Activated T-cell treated with anti-CD3 and anti-CD28 coated beads, Interleukin-2, amount 50 U/mL, for 24 hours (primary cell): ENCODE data around the gene MINDY4.

Source experiments
- DNase-seq: peaks from one replicate; pipeline ENCODE4 v3.0.0-alpha.2; 2020
- H3K27ac Mint-ChIP-seq: 2 replicates; pipeline ENCODE4 v1.8.0; 2020; ENCODE audit warnings: mild to moderate bottlenecking, mixed read lengths
- H3K27me3 Mint-ChIP-seq: 2 replicates; pipeline ENCODE4 v1.8.0; 2020; ENCODE audit warnings: mixed read lengths
- H3K36me3 Mint-ChIP-seq: 2 replicates; pipeline ENCODE4 v1.8.0; 2020; ENCODE audit warnings: low read depth, mixed read lengths
- H3K4me1 Mint-ChIP-seq: 2 replicates; pipeline ENCODE4 v1.8.0; 2020; ENCODE audit warnings: low read depth, mixed read lengths
- H3K4me3 Mint-ChIP-seq: 2 replicates; pipeline ENCODE4 v1.8.0; 2020; ENCODE audit warnings: mild to moderate bottlenecking, moderate library complexity, mixed read lengths
- H3K9me3 Mint-ChIP-seq: 2 replicates; pipeline ENCODE4 v1.8.0; 2020; ENCODE audit warnings: mixed read lengths

Gene MINDY4

DNA sequence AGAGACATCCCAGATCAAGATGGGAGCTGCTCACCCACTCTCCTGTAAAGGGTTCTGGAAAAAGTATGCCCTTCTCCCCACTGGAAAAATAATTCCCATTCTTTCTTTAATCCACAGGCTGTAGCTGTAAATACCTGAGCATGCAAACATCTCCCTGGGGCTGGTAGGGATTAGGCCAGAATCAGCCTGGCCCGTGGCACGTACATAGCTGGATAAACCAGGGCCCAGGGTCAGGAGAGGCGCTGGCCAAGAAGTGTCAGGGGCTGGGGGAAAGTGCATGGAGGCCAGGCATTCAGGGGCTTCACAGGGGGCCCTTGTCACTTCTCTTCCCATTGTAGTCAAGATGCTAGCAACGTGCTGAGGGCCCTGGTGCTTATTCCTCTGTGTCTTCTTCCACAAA is 109.7 kb downstream of the MINDY4 start:
- H3K4me1 Mint-ChIP-seq = no peaks in the 10 kb centered on the region
- no peaks in the 10 kb centered on the region for H3K27me3 Mint-ChIP-seq
- H3K36me3 Mint-ChIP-seq = no peaks in the 10 kb centered on the region
- H3K4me3 Mint-ChIP-seq = no peak overlapping the region
- no peak for DNase-seq
- H3K9me3 Mint-ChIP-seq = no peaks in the 10 kb centered on the region
- no peak overlapping the region for H3K27ac Mint-ChIP-seq

GRCh38 chr7:30881448-30881847 is 110.2 kb downstream of the MINDY4 start:
- DNase-seq = no peak
- Mint-ChIP-seq H3K4me3 (no peak overlapping the region), H3K36me3 (no peaks in the 10 kb centered on the region), H3K9me3 (no peaks in the 10 kb centered on the region), H3K4me1 (no peaks in the 10 kb centered on the region), H3K27me3 (no peaks in the 10 kb centered on the region), H3K27ac (no peak overlapping the region)

- Mint-ChIP-seq H3K27me3 (no peaks in the 10 kb centered on the region), H3K4me3 (no peak overlapping the region), H3K27ac (no peak overlapping the region), H3K9me3 (no peaks in the 10 kb centered on the region), H3K4me1 (no peaks in the 10 kb centered on the region), H3K36me3 (no peaks in the 10 kb centered on the region)
- DNase-seq = no peak
These were observed 113.7 kb downstream of the MINDY4 start for GRCh38 chr7:30884881-30885280.

DNA sequence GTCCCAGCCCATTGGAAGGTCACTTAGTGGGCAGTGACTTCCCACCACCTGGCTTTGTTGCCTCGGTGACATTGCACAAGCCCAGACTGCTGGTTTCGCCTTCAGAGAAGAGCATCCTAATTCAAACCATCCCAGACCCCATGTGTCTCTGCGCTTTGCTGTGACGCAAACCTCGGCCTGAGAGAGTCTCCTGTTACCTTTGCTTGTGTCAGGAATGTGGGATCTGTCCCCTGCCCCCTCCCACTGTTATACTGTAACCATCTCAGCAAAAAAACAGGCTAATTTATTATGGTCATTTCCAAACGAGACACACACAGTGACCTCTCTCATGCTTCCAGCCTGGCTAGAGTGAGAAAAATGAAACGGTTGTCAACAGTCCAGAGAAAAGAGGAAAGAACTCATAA is 115.4 kb downstream of the MINDY4 start:
- DNase-seq = no peak
- H3K4me1 Mint-ChIP-seq = no peaks in the 10 kb centered on the region
- H3K4me3 Mint-ChIP-seq = no peak overlapping the region
- no peaks in the 10 kb centered on the region for H3K36me3 Mint-ChIP-seq
- H3K27ac Mint-ChIP-seq = no peak overlapping the region
- H3K27me3 Mint-ChIP-seq = no peaks in the 10 kb centered on the region
- peaks cover 5% of the 10 kb centered on the region for H3K9me3 Mint-ChIP-seq

DNA sequence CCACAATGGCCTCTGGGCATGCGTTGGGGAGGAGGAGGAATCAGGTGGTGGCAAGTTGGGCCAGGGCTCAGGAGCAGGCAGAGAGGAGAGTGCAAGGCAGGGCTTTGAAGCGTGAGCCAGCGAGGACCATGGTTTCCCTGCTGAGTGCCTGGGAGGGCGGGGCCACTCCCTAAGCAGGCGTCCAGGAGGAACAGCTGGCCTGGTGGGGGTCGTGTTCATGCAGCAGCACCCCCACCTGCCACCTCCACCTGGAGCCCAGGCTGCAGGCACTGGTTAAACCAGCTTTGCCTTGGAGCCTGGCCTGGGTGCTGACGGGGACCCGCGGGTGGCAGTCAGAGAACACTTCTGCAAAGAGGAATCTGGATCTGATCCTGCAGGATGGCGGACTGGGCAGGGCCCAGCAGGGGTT is 116.3 kb downstream of the MINDY4 start:
- no peaks in the 10 kb centered on the region for H3K36me3 Mint-ChIP-seq
- H3K27me3 Mint-ChIP-seq = no peaks in the 10 kb centered on the region
- no peak overlapping the region for H3K4me3 Mint-ChIP-seq
- peaks cover 5% of the 10 kb centered on the region for H3K9me3 Mint-ChIP-seq
- no peak overlapping the region for H3K27ac Mint-ChIP-seq
- H3K4me1 Mint-ChIP-seq = no peaks in the 10 kb centered on the region
- no peak for DNase-seq

DNA sequence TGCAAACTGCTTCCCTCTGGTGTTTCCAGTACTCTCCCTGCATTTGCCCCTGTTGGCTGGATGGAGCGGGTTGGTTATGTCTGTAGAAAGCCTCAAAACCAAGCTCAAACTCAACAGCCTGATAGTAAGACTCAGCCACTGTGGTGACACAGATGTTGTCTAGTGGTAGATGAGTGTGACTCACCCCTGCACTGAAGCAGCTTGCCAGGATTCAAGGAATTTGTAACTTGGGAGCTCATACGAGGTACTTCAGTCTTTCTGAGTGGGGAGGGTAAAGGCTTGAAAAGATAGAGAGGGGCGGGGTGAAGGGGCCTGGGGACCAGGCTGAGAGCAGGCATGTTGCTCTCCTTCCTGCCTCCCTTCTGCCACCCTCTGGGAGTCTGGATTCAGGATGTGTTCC is 117.5 kb downstream of the MINDY4 start:
- Mint-ChIP-seq H3K27ac (no peak overlapping the region), H3K27me3 (no peaks in the 10 kb centered on the region), H3K9me3 (peaks cover 5% of the 10 kb centered on the region), H3K4me3 (no peak overlapping the region), H3K4me1 (no peaks in the 10 kb centered on the region), H3K36me3 (no peaks in the 10 kb centered on the region)
- DNase-seq = no peak

DNA sequence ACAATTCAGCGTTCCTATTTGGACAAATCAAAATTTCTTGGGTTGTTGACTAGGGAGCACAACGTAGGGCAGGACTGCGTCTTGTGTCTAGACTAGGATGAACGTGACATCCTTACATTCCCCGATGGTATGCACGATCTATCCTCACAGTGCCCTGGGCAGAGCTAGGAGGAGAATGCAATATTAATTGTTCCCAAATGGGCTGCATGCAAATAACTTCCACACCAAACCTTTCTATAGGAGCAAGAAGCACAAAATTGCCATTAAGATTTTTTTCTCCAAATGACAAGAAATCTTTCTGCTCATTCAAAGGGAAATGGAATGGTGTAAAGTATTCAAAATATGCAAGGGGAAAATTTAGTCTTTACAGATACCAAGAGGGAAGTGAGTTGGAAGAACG is 119.0 kb downstream of the MINDY4 start:
- Mint-ChIP-seq H3K27me3 (no peaks in the 10 kb centered on the region), H3K36me3 (no peaks in the 10 kb centered on the region), H3K9me3 (peaks cover 5% of the 10 kb centered on the region), H3K4me3 (no peak overlapping the region), H3K4me1 (no peaks in the 10 kb centered on the region), H3K27ac (no peak overlapping the region)
- DNase-seq = no peak

DNA sequence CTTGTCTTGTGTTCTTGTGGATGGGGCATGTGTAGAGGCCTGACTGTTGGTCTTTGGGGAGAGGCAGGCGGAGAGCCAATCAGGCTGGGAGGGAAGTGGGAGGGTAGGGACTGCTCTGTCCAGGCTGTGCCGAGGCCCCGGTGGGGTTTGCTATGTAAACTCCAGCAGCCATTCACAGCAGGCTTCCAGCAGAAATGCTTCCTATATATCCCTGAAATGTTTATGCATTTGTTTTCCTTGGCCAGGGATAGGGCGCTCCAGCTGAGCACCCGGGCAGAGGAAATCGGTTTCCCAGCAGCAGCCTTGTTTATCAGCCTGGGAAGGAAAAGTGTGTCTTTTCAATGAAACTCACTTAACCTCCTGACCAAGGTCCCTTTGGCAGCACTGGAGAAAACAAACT is 122.1 kb downstream of the MINDY4 start:
- Mint-ChIP-seq H3K27ac (no peak overlapping the region), H3K9me3 (peaks cover 5% of the 10 kb centered on the region), H3K27me3 (no peaks in the 10 kb centered on the region), H3K4me3 (no peak overlapping the region), H3K36me3 (no peaks in the 10 kb centered on the region), H3K4me1 (no peaks in the 10 kb centered on the region)
- no peak for DNase-seq

DNA sequence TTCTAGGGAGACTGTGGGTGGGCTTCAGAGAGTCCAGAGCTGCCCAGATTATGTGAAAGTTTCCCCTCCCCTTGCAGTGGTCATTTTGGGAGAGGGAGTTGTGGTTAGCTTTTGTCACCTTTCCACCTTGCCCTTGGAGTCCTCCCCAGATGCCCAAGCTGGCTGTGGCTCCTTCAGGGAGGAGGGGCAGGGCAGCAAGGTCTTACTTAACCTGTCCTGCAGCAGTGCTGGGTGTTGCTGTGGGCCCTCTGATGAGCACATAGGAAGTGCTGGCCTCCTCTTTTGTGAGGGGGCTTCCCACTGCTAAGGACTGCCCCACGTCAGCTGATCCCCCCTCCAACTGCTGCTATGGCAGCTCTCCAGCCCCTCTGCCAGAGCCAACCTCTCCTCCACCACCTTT is 122.8 kb downstream of the MINDY4 start:
- no peak for DNase-seq
- Mint-ChIP-seq H3K4me1 (no peaks in the 10 kb centered on the region), H3K36me3 (no peaks in the 10 kb centered on the region), H3K27me3 (no peaks in the 10 kb centered on the region), H3K9me3 (peaks cover 5% of the 10 kb centered on the region), H3K4me3 (no peak overlapping the region), H3K27ac (no peak overlapping the region)

DNA sequence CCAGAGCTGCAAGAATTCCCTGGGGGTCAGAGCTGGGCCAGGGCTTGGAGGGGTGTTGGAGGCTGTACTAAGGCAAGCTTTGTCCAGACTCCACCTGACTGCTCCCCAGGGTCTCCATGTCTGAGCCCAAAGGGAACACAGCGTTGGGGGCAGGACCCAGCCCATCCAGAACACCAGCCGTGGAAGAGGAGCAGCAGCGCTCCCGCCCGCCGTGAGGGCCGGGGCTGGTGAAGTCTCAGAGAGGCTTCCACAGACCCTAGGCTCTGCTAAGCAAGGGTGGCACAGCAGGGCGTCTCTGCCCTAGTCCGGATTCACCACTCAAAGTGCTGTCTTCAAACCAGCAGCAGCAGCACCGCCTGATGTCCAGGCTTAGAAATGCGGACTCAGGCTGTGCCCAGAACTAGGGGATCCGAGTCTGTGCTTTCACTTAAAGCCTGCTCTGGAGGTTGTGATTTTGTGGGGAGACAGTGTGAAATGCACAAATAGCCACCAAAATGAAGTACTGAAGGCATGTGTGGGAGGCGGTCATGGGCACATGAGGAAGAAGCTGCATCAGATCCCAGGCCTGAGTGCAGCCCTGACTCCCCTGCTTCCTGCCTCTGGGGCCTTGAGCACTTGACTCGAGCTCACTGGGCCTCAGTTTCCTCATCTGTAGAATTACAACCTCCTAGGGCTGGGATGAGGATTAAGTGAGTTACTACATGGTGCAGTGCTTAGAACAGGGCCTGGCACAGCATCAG is 123.8 kb downstream of the MINDY4 start:
- no peaks in the 10 kb centered on the region for H3K36me3 Mint-ChIP-seq
- H3K4me3 Mint-ChIP-seq = no peak overlapping the region
- H3K27me3 Mint-ChIP-seq = no peaks in the 10 kb centered on the region
- H3K27ac Mint-ChIP-seq = no peak overlapping the region
- no peak for DNase-seq
- H3K9me3 Mint-ChIP-seq = peaks cover 5% of the 10 kb centered on the region
- no peaks in the 10 kb centered on the region for H3K4me1 Mint-ChIP-seq

GRCh38 chr7:30896036-30896435 is 124.8 kb downstream of the MINDY4 start:
- H3K4me1 Mint-ChIP-seq = no peaks in the 10 kb centered on the region
- H3K4me3 Mint-ChIP-seq = no peak overlapping the region
- no peaks in the 10 kb centered on the region for H3K36me3 Mint-ChIP-seq
- no peaks in the 10 kb centered on the region for H3K27me3 Mint-ChIP-seq
- no peak for DNase-seq
- H3K9me3 Mint-ChIP-seq = no peaks in the 10 kb centered on the region
- no peak overlapping the region for H3K27ac Mint-ChIP-seq

DNA sequence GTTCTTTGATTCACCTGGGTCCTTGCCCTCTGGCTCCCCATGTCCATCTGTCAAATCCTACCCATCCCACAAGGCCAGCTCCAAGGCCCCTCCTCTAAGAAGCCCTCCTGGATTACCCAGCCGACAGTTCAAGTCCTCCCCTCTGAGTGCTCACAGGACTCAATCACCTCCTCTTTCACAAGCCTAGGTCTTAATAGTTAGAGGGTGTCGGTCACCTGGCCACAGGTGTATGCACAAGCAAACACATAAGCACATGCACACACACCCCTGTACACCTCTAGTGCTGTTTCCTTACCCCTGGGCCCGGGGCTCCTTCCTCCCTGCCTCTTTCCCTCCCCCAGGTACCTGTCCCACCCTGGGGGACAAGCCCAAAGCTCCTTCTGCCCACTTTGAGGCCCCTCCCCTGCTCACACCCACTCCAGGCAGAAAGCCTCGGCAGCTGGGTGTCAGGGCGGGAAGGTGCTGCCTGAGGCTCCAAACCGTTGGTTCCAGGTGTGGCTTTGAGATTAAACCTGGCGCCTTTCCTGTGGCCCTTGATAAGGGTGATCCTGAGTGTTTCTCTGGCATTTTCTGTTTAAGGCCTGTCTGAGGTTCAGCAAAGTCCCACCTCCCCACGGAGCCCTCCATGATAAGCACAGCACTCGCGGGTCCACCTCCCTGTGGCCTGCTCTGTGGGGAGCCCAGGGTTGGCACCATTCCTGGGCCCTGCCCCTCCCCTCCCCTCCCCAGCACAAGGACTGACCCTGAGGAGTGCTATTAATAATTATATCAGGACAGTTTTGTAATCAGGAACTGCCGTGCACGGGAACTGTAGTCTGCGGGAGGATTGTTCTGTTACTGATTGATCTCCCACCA is 125.8 kb downstream of the MINDY4 start:
- H3K27me3 Mint-ChIP-seq = no peaks in the 10 kb centered on the region
- H3K4me1 Mint-ChIP-seq = no peaks in the 10 kb centered on the region
- no peak for DNase-seq
- no peak overlapping the region for H3K4me3 Mint-ChIP-seq
- no peaks in the 10 kb centered on the region for H3K36me3 Mint-ChIP-seq
- H3K27ac Mint-ChIP-seq = no peak overlapping the region
- no peaks in the 10 kb centered on the region for H3K9me3 Mint-ChIP-seq

GRCh38 chr7:30897770-30898169 is 126.6 kb downstream of the MINDY4 start:
- no peaks in the 10 kb centered on the region for H3K36me3 Mint-ChIP-seq
- no peaks in the 10 kb centered on the region for H3K4me1 Mint-ChIP-seq
- no peaks in the 10 kb centered on the region for H3K27me3 Mint-ChIP-seq
- no peak overlapping the region for H3K27ac Mint-ChIP-seq
- H3K4me3 Mint-ChIP-seq = no peak overlapping the region
- H3K9me3 Mint-ChIP-seq = no peaks in the 10 kb centered on the region
- DNase-seq = no peak

- Mint-ChIP-seq H3K36me3 (no peaks in the 10 kb centered on the region), H3K4me3 (no peak overlapping the region), H3K27ac (no peak overlapping the region), H3K9me3 (no peaks in the 10 kb centered on the region), H3K4me1 (no peaks in the 10 kb centered on the region), H3K27me3 (no peaks in the 10 kb centered on the region)
- no peak for DNase-seq
These were observed 127.2 kb downstream of the MINDY4 start for GRCh38 chr7:30898411-30898810.

GRCh38 chr7:30899066-30899465 is 127.8 kb downstream of the MINDY4 start:
- Mint-ChIP-seq H3K27ac (no peak overlapping the region), H3K4me3 (no peak overlapping the region), H3K4me1 (no peaks in the 10 kb centered on the region), H3K27me3 (no peaks in the 10 kb centered on the region), H3K9me3 (no peaks in the 10 kb centered on the region), H3K36me3 (no peaks in the 10 kb centered on the region)
- no peak for DNase-seq
